GM18519 (cell line): ENCODE results near the gene ZFX.
"Not testable (repeated sequence)": the region's sequence is repeated elsewhere in the genome, so short reads cannot be mapped to it uniquely, and the experiment has no call there.

Source experiments
- ATAC-seq: cut with Tn5 transposase; IDR thresholded peaks from one replicate; pipeline ENCODE4 v1.9.1; 2021; ENCODE audit warnings: mild to moderate bottlenecking, moderate library complexity; ENCODE audit not compliant: unreplicated experiment, low FRiP score

The ZFX gene

DNA sequence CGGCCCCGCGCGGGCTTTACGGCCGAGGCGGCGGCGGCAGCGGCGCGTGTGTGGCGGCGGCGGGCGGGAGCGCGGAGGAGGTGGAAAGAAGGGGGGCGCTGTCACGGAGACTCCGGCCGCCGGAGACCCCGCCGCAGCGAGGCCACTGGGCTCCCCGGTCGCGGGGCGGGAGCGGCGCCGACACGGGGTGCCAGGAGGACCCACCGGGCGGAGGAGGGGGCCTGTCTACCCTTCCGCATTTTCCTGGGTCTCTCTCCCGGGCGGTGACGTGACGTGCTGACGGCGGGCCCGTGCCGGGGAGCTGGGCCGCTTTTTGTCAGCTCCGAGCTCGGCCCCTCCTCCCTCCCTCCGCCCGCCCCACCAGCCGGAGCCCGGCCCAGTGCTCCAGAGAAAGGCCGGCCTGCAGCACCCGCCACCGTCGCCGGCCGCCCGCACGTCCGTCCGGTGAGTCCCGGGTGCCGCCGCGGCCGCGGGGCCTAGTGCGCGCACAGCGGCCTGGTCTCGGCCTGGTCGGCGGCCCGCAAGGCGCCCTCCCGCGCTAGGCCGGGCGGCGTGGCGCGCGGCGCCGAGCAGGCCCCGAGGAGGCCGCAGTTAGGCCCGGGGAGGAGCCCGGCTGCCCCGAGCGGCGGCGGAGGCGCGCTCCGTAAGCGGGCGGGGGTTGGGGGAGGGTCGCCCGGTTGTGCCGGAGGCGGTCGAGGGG, at the start of gene ZFX:
ZFX (plus strand) TSS at position 379 of the 700 bp plus-strand sequence. CDS start 23,014 bp downstream, outside the sequence.
- peak; percentile 18 for ATAC-seq

DNA sequence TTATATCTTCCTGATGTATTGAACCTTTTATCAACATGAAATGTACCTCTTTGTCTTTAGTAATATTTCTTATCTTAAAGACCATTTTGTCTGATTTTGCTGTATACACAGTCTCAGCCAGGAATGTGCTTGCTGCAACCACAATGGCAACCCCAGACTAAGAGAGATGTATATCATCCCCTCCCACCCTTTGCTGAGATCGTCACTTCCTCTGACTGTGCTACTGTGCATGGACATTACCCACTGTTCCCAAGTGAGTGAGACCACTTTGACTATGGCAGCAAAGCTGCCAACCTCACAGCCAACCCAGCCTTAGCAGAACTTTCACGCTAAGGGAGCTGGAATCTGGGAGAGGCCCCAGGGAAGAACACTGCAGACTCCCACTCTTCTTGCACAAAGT, 48.8 kb upstream of the ZFX start:
- no peak for ATAC-seq

DNA sequence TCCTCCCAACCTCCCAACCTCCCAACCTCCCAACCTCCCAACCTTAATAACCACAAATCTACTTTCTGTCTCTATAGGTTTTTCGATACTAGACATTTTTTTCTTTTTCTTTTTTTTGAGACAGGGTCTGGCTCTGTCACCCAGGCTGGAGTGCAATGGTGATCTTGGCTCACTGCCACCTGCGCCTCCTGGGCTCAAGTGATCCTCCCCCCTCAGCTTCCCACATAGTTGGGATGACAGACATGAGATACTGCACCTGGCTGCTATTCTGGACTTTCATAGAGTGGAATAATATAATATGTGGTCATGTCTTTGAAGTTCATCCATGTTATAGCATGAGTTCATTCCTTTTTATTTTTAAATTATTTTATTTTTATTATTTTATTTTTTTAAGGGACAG, 39.5 kb upstream of the ZFX start:
- ATAC-seq = no peak

DNA sequence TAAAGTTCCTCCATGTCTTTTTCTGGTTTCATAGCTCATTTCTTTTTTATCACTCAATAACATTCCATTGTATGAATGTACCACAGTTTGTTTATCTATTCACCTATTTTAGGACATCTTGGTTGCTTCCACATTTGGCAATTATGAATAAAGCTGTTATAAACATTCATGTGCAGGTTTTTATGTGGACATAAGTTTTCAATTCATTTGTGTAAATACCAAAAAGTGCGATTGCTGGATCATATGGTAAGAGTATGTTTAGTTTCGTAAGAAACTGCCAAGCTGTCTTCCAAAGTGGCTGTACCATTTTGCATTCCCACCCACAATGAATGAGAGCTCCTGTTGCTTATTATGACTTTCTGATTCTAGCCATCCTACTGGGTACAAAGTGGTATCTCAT, 36.3 kb upstream of the ZFX start:
- ATAC-seq = no peak

DNA sequence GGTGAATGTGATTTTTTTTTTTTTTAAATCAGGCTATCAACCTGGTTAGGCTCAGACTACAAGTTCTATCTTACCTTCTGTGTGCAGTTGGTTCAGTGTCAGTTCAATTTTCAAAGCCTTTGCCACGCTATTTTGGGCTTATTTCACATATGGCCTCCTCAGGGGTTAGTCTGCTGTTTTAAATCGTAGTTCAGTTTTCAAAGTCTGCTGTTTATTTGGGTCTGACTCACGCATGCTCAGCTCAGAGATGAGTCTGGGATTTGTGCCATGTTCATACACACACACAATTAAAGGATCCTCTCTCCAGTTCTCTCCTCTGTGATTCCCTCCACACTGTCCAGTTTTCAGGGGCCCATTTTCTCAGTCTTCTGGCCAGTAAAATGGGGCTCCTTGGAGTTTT, 32.3 kb upstream of the ZFX start:
- ATAC-seq = no peak

DNA sequence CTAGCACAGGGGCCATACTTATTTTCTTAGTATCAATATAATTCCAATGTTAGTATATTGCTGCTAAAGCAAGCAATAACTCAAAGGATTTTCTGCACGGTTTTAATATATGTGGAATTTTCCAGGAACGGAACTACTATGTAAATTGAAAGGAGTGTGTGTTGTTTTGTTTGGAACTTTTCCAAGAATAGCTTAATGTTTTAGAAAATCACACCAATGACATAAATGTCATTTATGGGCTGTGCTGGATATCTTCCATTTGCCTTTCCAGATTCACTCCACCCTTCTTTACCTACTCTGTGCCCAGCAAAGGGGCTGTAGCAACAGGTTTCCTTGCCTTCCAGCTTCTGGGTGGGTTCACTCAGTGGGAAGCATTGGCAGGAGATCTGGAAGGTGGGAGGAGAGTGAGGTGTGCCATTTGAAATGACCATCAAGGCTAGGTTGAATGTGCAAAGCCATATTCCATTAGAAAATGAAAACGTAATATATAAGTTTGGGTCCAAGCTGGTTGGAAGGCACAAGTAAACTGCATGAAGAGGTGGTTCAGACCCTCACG, 25.2 kb upstream of the ZFX start:
- ATAC-seq = no peak

DNA sequence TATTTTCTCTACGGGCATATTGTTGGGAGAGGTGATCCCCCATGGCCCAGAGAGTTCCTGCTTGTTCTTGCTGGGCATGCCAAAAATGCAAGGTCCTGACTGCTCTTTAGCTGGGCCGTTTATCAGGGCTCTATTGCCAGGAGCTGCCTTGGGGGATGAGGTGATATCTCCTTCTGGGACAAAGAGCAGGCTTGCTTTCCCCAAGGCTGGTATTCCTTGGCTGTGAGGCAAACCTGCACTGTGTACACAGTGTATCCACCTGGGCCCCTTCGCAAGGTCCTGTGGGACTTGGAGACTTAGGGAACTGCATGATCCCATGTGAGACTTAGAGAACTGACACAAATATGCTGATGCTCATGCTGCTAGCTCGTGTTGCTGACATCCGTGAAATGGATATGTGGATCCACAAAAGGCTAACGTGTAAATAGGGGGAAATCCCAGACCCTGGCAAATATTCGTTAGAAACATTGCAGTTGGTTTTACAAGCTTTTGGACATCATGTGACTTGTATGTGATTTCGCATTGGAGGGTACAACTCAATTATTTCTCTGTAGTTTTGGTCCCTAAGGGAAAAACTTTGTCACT, 24.4 kb upstream of the ZFX start:
- no peak for ATAC-seq

DNA sequence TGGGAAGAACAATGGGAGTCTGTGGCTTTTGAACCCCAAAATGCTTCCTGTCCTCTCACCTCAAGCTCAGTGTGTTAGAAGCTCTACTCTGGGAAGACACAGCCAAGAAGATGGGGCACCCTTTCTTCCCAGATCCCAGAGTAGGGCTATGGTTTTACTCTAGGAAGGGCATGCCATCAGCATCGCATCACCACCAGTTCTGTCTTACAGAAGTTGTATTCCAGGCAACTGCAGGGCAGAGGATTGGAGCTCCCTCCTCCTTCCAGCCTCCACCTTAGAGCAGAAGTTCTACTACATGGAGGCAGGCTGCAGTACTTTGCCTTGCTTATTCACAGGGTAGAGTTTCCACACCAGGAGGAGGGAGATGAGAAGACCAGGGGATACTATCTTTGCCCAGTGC, 18.1 kb upstream of the ZFX start:
- no peak for ATAC-seq

DNA sequence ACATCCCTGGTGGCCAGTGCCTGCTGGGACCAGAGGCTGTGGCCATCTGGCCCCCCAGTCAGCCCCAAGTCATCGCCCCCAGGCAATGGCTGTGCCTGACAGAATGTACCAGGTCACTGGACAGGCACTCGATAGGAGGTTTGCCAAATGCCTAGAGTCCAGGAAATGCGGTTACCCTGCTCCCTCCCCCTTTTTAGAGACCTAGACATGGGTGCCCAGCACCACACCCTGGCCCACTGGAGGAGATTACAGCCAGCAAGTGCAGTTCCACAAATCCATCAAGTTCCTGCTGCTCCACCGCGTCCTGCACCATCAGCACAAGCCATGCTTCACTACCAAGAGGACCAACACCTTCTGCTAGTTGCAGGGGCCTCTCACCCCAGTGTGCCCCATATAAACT, 16.2 kb upstream of the ZFX start:
- ATAC-seq = no peak

DNA sequence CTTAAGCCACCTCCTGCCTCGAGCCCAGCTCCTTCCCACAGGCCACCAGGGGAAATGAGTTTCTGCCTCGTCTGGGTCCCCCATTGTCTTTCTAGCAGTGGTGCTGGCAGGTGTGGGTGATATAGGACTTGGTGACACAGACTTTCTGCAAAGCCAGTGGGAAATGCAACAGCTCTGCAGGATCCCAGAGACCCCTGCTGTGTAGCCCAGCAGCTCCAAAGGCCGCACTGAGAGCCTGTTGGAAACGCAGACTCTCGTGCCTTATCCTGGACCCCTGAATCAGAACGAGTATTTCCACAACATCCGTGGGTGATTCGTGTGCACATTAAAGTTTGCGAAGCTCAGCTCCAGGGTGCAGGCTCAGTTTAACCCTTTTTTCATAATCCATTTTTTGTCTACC, 13.8 kb upstream of the ZFX start:
- ATAC-seq = not testable (repeated sequence)

DNA sequence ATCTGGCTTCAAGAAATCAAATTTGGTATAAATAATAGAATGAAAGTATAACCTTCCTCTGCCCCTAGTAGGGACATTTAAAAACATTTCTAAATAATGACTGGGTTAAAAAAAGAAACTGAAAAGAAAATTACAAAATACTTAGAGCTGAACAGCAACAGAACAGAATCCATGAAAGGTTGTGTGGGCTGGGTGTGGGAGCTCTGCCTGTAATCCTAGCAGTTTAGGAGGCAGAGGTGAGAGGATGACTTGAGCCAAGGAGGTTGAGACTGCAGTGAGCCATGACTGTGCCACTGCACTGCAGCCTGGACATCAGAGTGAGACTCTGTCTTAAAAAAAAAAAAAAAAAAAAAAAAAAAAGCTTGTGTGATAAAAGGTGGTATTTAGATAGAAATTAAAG, 12.3 kb upstream of the ZFX start:
- ATAC-seq = no peak

DNA sequence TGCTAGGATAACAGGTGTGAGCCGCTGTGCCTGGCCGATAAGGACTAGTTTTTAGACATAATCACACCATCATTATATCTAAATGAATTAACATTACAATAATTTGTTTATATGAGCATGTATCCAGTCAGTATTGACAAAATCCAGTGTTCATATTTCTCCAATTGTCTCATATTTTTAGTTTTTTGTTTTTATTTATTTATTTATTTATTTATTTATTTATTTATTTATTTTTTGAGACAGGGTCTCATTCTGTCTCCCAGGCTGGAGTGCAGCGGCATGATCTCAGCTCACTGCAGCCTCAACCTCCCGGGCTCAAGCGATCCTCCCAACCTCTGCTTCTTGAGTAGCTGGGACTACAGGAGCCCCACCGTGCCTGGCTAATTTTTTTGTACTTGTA, 5.5 kb upstream of the ZFX start:
- not testable (repeated sequence) for ATAC-seq

DNA sequence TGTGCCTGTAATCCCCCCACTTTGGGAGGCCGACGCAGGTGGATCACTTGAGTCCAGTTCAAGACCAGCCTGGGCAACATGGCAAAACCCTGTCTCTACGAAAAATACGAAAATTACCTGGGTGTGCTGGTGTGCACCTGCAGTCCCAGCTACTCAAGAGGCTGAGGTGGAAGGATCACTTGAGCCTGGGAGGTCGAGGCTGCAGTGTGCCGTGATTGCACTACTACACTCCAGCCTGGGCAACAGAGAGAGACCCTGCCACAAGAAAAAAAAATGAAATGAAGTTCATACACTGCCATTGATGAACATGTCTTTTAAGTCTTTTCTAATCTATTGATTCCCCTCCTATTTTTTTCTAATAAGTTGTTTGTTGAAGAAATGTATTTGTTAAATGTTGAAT, 5.0 kb upstream of the ZFX start:
- ATAC-seq = no peak

DNA sequence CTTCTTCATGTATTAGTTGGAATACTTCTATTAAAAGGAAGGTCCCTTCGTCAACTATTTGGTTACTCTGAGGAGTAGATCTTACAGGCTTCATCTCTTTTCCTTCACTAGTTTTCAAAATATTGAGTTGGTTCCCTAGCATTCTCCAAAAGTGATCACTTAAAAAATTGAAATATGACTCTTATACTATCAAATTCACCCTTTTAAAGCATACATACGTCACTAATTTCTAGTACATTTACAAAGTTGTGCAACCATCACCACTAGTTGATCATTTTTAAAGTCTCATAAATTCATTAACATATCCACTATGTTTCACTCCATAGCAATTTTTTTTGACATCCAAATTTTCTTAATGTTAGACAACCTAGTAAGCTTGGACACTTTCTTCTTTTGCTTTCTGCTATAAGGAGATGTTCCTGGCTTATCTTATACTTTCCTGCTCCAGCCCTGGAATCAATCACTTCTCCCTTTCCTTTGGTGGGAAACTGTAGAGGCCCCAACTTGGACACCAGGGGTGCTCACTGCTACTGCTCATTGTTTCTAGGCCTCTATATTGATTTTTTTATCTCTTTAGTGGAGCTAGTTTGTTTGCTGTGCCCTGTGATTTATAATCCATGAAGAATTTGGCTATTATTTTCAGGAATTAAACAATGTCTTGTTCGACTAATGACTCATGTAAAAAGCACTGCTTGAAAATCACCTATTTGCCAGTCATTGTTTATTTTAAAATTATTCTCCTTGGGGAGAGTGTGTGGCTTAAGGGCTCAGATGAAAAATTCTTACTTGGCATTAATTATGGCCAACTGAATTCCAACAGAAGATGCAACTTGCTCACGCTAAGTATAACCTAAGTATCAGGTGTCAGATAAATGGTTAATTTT, 4.0 kb upstream of the ZFX start:
- no peak for ATAC-seq

DNA sequence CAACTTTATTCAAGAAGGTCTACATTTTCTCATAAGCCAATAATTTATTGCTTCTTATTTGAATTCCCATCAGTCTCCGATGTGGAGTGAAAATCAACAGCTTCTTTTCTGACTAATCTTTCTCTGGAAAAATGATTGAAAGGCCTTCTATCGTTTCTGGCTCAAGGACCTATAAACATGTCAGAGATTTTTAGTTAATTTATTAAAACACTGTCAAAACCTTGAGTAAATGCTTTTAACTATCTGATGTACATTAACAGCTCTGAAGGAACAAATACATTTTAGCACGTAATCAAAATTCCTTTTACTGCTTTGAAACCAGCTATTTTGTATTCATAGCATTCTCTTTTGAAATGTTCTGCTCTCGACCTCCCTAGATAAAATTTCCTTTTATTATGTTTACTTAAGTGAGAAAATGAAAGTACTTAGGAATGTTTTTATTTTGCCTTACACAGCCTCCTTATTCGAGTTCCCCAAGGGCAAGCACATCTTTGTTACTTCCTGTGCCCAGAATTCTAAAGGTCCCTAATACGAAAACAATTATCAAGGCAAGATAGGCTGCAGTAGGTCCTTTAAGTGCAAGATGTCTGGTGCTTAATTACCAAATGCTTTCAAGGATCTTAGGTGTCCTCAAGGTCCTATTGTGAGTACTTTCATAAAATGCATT, 3.1 kb upstream of the ZFX start:
- ATAC-seq = no peak

DNA sequence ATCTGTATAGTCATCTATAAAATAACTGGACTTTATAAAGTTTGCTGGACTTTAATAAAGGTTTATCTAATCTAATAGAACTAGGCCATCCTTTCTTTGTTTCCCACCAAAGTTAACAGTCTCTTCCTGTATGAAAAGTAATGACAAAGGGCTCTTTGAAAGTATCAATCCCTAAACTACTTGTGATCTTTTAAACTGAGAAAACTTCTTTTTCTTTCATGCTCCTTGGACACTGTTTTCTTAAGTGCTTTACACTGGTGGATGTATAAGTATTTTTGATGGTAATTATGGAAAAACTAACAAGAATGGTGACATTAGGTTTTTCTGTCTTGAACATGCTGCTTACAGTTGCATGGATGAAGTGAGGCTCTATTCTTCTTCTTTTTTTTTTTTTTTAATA, 2.4 kb upstream of the ZFX start:
- no peak for ATAC-seq

DNA sequence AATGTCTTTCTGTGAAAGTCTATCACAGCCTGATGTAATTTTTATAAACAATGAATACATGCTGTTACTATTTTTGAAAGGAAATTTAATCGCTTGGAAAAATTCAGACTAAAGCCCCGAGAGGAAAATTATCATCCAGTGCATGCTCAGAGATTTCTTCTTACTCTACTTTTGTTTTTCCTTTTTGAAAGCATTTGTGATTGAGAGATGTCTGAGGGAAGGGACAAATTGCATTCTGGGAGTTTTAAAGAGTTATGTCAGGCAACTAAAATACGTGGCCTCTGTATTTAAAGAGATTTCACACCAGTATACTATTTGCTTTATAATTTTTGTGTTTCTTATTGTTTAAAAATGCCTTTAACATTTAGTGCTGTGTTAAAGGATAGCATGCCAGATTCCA, 1.4 kb upstream of the ZFX start:
- ATAC-seq = no peak

DNA sequence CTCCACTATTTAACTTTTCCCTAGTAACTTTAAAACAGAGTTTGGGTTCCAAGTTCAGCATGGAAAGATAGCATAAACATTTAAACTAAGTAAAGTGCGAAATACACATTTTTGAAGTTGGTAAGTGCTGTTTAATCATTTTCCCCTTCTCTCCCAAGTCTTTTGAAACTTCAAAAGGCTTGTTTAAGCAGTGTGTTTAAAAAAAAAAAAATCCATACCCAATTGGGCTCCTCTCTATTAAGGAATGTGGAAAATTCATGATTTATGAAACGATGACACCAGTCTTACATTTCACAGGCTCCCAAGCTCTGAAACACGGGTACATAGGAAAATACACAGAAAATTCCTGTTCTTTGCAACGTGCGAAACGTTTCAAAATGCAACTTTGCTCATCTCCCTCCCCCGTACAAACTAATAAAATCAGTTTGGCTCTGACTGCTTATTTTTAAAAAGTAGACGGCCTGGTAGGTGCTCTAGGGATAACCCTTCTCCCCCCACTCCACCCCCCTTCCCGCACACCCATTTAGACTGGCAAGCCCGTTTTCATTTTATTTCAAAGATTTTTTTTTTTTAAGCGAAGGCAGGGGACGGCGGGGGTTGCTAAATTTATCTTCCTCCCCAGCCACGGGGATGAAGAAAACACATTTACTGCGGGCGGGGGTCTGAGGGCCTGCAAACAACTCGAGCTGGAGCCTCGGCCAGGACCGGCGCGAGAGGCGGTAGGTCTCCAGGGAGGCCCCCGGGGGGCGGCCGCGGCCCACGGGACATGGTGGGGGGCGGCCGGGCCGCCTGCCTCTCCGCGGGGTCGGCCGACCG, 786 bp upstream of the ZFX start:
- ATAC-seq = no peak

DNA sequence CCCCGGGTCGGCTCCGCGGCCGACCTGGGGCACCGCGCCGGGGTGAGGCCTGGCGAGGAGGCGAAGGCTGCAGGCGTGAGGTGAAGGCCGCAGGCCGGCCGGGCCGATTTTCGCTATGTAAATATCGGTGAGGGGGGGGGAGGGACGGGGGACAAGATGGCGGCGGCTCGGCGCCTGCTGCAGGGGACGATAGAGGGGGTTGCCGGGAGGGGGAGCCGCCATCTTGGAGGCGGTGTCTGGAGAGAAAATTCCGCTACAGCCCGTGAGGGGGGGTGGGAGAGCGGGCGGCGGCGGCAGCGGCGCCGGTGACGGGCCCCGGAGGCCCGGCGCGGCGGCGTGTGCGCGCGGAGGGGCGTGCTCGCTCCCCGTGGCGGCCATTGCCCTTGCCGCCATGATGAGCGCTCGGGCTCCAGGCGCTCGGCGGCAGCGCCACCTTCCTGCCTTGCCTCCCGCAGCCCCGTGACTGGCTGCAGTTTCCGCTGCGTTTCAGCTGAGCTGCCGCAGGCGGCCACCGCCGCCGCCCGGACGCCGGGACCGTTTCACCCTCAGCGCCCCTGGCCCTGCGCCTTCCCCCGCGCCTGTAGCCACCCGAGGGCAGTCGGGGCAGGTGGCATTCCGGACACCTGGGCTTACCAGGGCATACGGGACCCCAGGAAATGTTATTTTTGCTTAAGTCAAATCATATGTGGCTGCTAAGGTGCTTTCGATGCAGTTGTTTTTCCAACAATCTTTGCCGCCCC, 692 bp downstream of the ZFX start:
- ATAC-seq = peak; percentile 75
